OCI-M2 (cell line): ENCODE measurements around the gene XRCC6.
"Not testable (repeated sequence)": the region's sequence is repeated elsewhere in the genome, so short reads cannot be mapped to it uniquely, and the experiment has no call there.

ENCODE experiments used
- DNase-seq: peaks from one replicate; lab custom pipeline; 2025; ENCODE audit not compliant: unreplicated experiment; lab: John Stamatoyannopoulos, UW

XRCC6 gene

DNA sequence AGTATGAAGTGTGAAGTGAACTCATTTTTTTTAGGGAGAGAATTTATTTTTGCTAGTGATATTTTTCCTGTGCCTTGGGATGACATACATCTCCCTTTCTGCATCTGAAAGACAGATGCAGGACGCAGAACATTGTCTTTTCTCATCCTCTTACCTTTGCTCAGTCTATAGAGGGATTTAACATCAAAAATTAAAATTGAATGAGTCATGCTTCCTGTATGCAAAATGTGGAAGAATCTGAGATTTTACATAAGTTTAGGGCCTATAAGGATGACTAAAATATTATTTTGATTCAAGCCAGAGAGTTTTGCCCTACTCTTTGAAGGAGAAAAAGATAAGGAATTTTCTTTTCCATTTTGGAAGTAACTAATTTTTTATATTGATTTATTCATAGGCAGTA, 27.3 kb downstream of the XRCC6 start:
- DNase-seq, result no peak

GRCh38 chr22:41650229-41650628, 29.1 kb downstream of the XRCC6 start:
- no peak for DNase-seq

GRCh38 chr22:41650821-41651220, 29.7 kb downstream of the XRCC6 start:
- DNase-seq, result no peak

DNA sequence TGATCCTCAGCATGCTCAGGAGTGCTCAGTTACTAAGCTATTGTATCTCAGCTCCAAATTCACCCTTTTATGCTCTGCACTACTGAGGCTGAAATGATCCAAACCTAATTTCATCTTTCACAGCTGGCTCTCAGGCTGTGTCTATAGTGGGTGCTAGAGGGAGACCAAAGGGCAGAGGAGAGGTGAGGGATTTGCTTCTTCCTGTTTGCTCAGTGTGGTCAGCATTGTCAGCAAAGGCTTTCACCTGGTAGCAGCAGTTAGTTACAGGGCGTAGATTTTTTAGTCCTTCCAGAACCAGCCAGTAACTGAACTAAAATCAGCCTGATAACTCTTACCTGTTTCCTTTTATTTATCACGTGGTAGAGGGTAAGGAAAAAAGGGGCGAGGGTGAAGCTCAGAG, 33.2 kb downstream of the XRCC6 start:
- no peak for DNase-seq

GRCh38 chr22:41656556-41656955, 35.5 kb downstream of the XRCC6 start:
- DNase-seq, result no peak

DNA sequence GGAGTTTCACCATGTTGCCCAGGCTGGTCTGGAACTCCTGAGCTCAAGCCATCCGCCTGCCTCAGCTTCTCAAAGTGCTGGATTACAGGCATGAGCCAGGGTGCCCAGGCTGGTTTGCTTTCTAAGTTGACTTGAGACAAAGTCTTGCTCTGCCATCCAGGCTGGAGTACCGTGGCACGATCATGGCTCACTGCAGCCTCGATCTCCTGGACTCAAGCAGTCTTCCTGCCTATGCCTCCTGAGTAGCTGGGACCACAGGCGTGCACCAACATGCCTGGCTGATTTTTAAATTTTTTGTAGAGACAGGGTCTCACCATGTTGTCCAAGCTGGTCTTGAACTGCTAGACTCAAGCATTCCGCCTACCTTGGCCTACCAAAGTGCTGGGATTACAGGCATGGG, 36.6 kb downstream of the XRCC6 start:
- DNase-seq, result no peak

GRCh38 chr22:41658869-41659268, 37.8 kb downstream of the XRCC6 start:
- DNase-seq, result no peak

- no peak for DNase-seq
These were observed 38.8 kb downstream of the XRCC6 start for GRCh38 chr22:41659941-41660340.

- DNase-seq, result no peak
These were observed 39.3 kb downstream of the XRCC6 start for GRCh38 chr22:41660416-41660815.

DNA sequence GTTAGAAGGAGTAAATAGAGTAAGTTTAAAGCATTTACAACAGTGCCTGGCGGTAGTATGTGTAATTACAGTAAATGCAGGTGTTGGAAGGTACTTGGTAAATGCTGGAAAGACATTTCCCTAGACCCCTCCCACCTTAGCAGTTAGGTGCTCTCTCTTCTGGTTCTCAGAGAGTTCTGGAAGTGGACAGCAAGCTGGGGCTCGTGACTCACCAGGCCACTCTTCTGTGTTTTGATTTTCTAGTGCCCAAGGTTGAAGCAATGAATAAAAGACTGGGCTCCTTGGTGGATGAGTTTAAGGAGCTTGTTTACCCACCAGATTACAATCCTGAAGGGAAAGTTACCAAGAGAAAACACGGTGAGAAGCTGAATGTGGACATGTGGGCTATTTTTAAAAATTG, 40.0 kb downstream of the XRCC6 start:
- no peak for DNase-seq

- DNase-seq, result no peak
These were observed 40.6 kb downstream of the XRCC6 start for GRCh38 chr22:41661713-41662112.

GRCh38 chr22:41663594-41663993, 42.5 kb downstream of the XRCC6 start:
- not testable (repeated sequence) for DNase-seq

GRCh38 chr22:41664490-41664889, 43.4 kb downstream of the XRCC6 start:
- no peak for DNase-seq

- no peak for DNase-seq
These were observed 43.9 kb downstream of the XRCC6 start for GRCh38 chr22:41664951-41665350.

DNA sequence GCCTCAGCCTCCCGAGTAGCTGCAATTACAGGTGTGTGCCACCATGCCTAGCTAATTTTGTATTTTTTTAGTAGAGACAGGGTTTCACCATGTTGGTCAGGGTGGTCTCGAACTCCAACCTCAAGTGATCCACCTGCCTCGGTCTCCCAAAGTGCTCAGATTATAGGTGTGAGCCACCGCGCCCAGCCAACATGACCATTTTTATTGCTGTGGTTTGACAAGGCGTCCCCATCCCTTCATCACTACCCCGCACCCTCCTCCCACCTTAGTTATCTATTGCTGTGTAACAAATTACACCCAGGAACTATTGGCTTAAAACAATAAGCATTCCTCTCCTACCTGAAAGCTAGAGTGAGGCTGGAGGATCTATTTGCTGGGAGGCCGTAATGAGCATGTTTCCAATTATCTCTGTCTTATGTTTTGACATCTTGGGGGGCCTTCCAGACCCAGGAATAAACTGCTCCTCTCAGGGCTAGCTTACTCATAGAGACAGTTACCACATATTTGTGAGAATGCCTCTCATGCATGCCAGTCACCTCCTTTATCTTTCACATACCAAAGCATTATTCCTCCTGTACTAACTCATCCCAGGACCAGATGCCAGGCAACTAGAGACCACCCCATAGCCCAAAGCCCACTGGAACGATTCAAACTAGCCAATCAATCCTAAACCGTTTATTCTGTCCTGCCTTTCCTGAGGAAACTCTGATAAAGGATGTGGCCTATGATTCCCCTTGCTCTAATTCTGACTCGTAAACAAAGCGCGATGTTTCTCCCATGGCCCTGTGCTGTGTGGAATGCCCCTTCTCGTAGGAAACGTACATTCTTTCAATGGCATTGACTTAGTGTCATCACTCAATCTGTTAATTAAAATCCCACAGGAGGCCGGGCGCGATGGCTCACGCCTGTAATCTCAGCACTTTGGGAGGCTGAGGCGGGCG, 48.1 kb downstream of the XRCC6 start:
- no peak for DNase-seq

GRCh38 chr22:41672096-41672495, 51.0 kb downstream of the XRCC6 start:
- DNase-seq, result not testable (repeated sequence)

- no peak for DNase-seq
These were observed 51.9 kb downstream of the XRCC6 start for GRCh38 chr22:41672780-41673509.

GRCh38 chr22:41674846-41675340, 53.8 kb downstream of the XRCC6 start:
- DNase-seq, result no peak

- no peak for DNase-seq
These were observed 55.0 kb downstream of the XRCC6 start for GRCh38 chr22:41676134-41676533.

DNA sequence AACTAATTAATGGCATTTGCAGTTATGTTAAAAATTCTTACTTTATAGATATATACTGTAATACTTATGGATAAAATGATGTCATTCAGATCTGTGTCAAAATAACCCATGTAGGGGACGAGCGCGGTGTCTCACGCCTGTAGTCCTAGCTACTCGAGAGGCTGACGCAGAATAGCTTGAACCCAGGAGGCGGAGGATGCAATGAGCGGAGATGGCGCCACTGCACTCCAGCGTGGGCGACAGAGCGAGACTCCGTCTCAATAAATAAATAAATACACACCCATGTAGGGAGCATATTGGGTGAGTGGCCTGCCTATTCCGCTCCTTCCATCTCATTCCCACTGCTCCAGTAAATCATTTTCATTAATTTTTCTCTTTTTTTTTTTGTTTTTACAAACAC, 60.5 kb downstream of the XRCC6 start:
- no peak for DNase-seq

- no peak for DNase-seq
These were observed 61.1 kb downstream of the XRCC6 start for GRCh38 chr22:41682033-41682807.
